ENCODE results near the gene TAS2R38.

The TAS2R38 gene

GRCh38 chr7:141976524-141977245 is 3.1 kb upstream of the TAS2R38 start:
- no peak for FAIRE-seq

GRCh38 chr7:141975806-141976523 is 2.4 kb upstream of the TAS2R38 start:
- FAIRE-seq (no peak), DNase-seq (ENCODE audit: insufficient read length, low spot score) (peak; percentile 43)

More at GRCh38 chr7:141976524-141977245, 3.1 kb upstream of the TAS2R38 start:
- no peak for DNase-seq (ENCODE audit: insufficient read length, low spot score)

- DNase-seq (ENCODE audit: insufficient read length, low spot score) (no peak), FAIRE-seq (no peak)
Measured at GRCh38 chr7:141974831-141975230, 1.3 kb upstream of the TAS2R38 start.

- FAIRE-seq (no peak), DNase-seq (ENCODE audit: insufficient read length, low spot score) (no peak)
Measured at GRCh38 chr7:141960687-141961422, 12.7 kb downstream of the TAS2R38 start.

- no peak for FAIRE-seq
- no peak for DNase-seq (ENCODE audit: insufficient read length, low spot score)
Measured at GRCh38 chr7:141956084-141956483, 17.5 kb downstream of the TAS2R38 start.

GRCh38 chr7:141954334-141954733 is 19.2 kb downstream of the TAS2R38 start:
- DNase-seq (ENCODE audit: insufficient read length, low spot score) (no peak), FAIRE-seq (no peak)

GRCh38 chr7:141952461-141952860 is 21.1 kb downstream of the TAS2R38 start:
- FAIRE-seq (no peak), DNase-seq (ENCODE audit: insufficient read length, low spot score) (no peak)

GRCh38 chr7:141950806-141951205 is 22.8 kb downstream of the TAS2R38 start:
- DNase-seq (ENCODE audit: insufficient read length, low spot score) (no peak), FAIRE-seq (no peak)

GRCh38 chr7:141949911-141950310 is 23.7 kb downstream of the TAS2R38 start:
- no peak for DNase-seq (ENCODE audit: insufficient read length, low spot score)
- FAIRE-seq, result no peak

GRCh38 chr7:141949451-141949850 is 24.1 kb downstream of the TAS2R38 start:
- FAIRE-seq, result no peak
- DNase-seq (ENCODE audit: insufficient read length, low spot score), result no peak

GRCh38 chr7:141949021-141949420 is 24.6 kb downstream of the TAS2R38 start:
- FAIRE-seq, result no peak

GRCh38 chr7:141946796-141947195 is 26.8 kb downstream of the TAS2R38 start, which contains the start of gene CLEC5A:
Gene CLEC5A (minus strand): TSS chr7:141946974. CDS start chr7:141946292, 682 bp downstream.
- FAIRE-seq (no peak), DNase-seq (ENCODE audit: insufficient read length, low spot score) (no peak)

More at GRCh38 chr7:141949021-141949420, 24.6 kb downstream of the TAS2R38 start:
- DNase-seq (ENCODE audit: insufficient read length, low spot score), result no peak

- DNase-seq (ENCODE audit: insufficient read length, low spot score) (no peak), FAIRE-seq (no peak)
Measured at GRCh38 chr7:141945356-141945755, 28.2 kb downstream of the TAS2R38 start.

GRCh38 chr7:141944811-141945210 is 28.8 kb downstream of the TAS2R38 start:
- FAIRE-seq, result no peak

GRCh38 chr7:141943846-141944245 is 29.7 kb downstream of the TAS2R38 start:
- DNase-seq (ENCODE audit: insufficient read length, low spot score) (no peak), FAIRE-seq (no peak)

More at GRCh38 chr7:141944811-141945210, 28.8 kb downstream of the TAS2R38 start:
- no peak for DNase-seq (ENCODE audit: insufficient read length, low spot score)

- DNase-seq (ENCODE audit: insufficient read length, low spot score) (no peak), FAIRE-seq (no peak)
Measured at GRCh38 chr7:141941075-141941474, 32.5 kb downstream of the TAS2R38 start.

GRCh38 chr7:141930211-141930610 is 43.4 kb downstream of the TAS2R38 start:
- no peak for FAIRE-seq
- DNase-seq (ENCODE audit: insufficient read length, low spot score), result no peak

GRCh38 chr7:141928845-141929195 is 44.8 kb downstream of the TAS2R38 start:
- DNase-seq (ENCODE audit: insufficient read length, low spot score), result no peak
- no peak for FAIRE-seq

GRCh38 chr7:141928146-141928844 is 45.3 kb downstream of the TAS2R38 start:
- no peak for FAIRE-seq
- no peak for DNase-seq (ENCODE audit: insufficient read length, low spot score)
